ENCODE data around the gene ARHGEF2.

The ARHGEF2 gene

DNA sequence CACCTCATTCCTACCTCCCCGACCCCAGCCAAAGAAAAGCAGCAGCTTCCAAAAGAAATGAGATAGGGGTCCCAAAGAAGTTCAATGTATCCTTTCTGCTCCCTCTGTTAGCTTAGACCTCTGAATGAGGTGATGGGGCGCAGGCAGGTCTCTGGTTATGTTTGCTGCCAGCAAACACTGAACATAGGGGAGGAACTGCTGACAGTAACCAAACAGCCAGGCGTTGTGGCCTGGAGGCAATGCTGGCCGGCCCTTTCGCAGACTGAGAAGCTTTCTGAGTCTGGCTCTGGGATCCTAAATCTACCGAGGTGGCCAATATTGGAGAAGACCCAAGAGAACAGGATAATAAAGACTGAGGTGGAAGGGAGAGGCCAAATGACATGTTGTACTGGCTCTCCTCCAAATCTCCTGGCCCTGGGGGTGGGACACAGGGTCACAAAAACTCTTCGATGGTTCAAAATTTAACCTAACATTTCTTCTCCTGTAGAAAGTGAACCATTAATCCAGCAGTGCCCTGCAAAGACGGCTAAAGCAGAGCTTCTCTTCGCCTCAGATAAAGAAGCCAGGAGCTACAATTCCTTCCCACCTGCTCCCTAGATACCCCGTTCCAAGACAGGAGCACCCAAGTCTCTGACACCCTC, 22.8 kb upstream of the ARHGEF2 start:
- Histone ChIP-seq H3K4me3 (ENCODE audit: low read depth, low read length) (no peak overlapping the region), H3K9me3 (no peaks in the 10 kb centered on the region), H3K36me3 (no peaks in the 10 kb centered on the region), H3K27me3 (no peaks in the 10 kb centered on the region), H3K4me1 (peaks cover 4% of the 10 kb centered on the region)
- DNase-seq: no peak
- no peak for TF ChIP-seq CTCF (IDR thresholded peaks at IDR 0.05; ENCODE audit: low read depth, low read length)

- Histone ChIP-seq H3K9me3 (no peaks in the 10 kb centered on the region), H3K4me3 (ENCODE audit: low read depth, low read length) (no peak overlapping the region), H3K4me1 (peaks cover 4% of the 10 kb centered on the region), H3K36me3 (no peaks in the 10 kb centered on the region), H3K27me3 (no peaks in the 10 kb centered on the region)
- no peak for DNase-seq
- TF ChIP-seq CTCF (IDR thresholded peaks at IDR 0.05; ENCODE audit: low read depth, low read length): no peak
Measured at GRCh38 chr1:155999964-156000363, 21.6 kb upstream of the ARHGEF2 start.

DNA sequence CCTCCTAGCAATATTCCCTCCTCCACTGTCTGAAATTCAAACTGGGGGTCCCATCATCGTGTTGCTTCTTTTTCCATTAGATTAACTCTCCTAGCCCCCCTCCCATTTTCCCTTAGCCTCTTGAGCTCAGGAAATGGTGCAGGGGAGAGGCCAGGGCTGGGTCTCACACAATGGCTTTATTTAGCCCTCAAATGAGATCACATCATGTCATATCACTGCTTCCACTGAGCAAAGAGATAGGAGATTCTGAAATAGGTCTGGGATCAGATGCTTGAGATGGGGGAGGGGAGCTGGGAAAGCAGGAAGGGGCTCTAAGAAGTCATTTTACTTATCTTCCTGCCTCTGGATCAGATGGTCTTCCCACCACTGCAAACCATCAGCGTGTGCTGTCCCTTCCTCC, 17.8 kb upstream of the ARHGEF2 start:
- no peak overlapping the region for H3K4me3 ChIP-seq (ENCODE audit: low read depth, low read length)
- DNase-seq: no peak

GRCh38 chr1:155993595-155993994, 15.2 kb upstream of the ARHGEF2 start:
- H3K4me1 ChIP-seq: no peaks in the 10 kb centered on the region
- no peaks in the 10 kb centered on the region for H3K27me3 ChIP-seq
- H3K36me3 ChIP-seq: no peaks in the 10 kb centered on the region
- TF ChIP-seq CTCF (IDR thresholded peaks at IDR 0.05; ENCODE audit: low read depth, low read length): no peak
- no peak overlapping the region for H3K4me3 ChIP-seq (ENCODE audit: low read depth, low read length)
- no peak for DNase-seq
- no peaks in the 10 kb centered on the region for H3K9me3 ChIP-seq

More for the DNA sequence above, 17.8 kb upstream of the ARHGEF2 start:
- no peak for TF ChIP-seq CTCF (IDR thresholded peaks at IDR 0.05; ENCODE audit: low read depth, low read length)
- H3K4me1 ChIP-seq: no peaks in the 10 kb centered on the region
- no peaks in the 10 kb centered on the region for H3K36me3 ChIP-seq
- H3K9me3 ChIP-seq: no peaks in the 10 kb centered on the region
- no peaks in the 10 kb centered on the region for H3K27me3 ChIP-seq

DNA sequence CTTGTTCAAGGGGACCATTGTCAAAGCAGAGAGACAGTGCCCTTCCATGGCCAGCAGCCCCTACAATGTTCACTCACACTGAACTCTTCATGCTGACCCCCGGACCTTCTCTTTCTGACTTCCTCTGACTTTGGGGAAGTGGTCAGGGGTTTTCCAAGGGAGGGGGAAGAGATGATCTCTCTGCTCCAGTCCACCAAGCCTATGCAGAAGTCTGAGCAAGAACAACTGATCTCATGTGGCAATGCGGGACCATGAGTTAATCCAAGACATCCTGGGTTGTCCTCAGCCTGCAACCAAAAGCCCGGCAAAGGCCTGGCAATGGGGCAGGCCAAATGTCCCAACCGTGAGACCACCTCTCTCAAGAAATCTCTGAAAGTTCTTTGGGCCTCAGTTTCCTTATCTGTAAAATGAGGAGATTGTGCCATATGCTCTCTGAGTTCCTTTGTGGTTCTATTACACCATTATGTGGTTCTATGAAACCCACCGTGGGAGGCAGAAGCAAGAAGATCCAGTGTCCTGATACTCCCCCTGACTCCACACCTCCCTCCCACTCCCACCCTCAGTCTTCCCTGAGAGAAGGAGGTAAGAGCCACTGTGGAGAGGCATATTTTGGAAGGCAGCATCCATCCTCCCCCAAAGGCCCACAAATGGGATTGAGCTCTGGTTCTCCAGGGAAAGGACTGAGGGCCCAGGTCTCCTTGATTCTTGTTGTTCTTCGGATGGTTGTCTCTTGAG, 11.8 kb upstream of the ARHGEF2 start:
- no peaks in the 10 kb centered on the region for H3K9me3 ChIP-seq
- no peaks in the 10 kb centered on the region for H3K36me3 ChIP-seq
- H3K4me1 ChIP-seq: no peaks in the 10 kb centered on the region
- no peak for TF ChIP-seq CTCF (IDR thresholded peaks at IDR 0.05; ENCODE audit: low read depth, low read length)
- no peak overlapping the region for H3K4me3 ChIP-seq (ENCODE audit: low read depth, low read length)
- no peak for DNase-seq
- no peaks in the 10 kb centered on the region for H3K27me3 ChIP-seq
